Measurements from ENCODE around the gene SLC25A42.
A peak's percentile ranks its signal among the peaks of the same experiment; 100 is the strongest.

SLC25A42 gene

GRCh38 chr19:19107654-19108053, 43.9 kb downstream of the SLC25A42 start:
- DNase-seq (ENCODE audit: low spot score): no peak
- in situ Hi-C loops (cut with MboI; ENCODE audit: low sequenced_read_pairs, unreplicated experiment): no loop called here
- TF ChIP-seq, protein P1, sequence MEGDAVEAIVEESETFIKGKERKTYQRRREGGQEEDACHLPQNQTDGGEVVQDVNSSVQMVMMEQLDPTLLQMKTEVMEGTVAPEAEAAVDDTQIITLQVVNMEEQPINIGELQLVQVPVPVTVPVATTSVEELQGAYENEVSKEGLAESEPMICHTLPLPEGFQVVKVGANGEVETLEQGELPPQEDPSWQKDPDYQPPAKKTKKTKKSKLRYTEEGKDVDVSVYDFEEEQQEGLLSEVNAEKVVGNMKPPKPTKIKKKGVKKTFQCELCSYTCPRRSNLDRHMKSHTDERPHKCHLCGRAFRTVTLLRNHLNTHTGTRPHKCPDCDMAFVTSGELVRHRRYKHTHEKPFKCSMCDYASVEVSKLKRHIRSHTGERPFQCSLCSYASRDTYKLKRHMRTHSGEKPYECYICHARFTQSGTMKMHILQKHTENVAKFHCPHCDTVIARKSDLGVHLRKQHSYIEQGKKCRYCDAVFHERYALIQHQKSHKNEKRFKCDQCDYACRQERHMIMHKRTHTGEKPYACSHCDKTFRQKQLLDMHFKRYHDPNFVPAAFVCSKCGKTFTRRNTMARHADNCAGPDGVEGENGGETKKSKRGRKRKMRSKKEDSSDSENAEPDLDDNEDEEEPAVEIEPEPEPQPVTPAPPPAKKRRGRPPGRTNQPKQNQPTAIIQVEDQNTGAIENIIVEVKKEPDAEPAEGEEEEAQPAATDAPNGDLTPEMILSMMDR (IDR thresholded peaks at IDR 0.05; ENCODE audit: borderline replicate concordance, control extremely low read depth, extremely low read depth, insufficient read depth, missing control alignments): no peak

GRCh38 chr19:19109601-19110000, 45.8 kb downstream of the SLC25A42 start:
- DNase-seq (ENCODE audit: low spot score): no peak
- TF ChIP-seq, protein P1 (IDR thresholded peaks at IDR 0.05; ENCODE audit: borderline replicate concordance, control extremely low read depth, extremely low read depth, insufficient read depth, missing control alignments): no peak
- in situ Hi-C loops (cut with MboI; ENCODE audit: low sequenced_read_pairs, unreplicated experiment): no loop called here

GRCh38 chr19:19110410-19111135, 46.8 kb downstream of the SLC25A42 start:
- DNase-seq (ENCODE audit: low spot score): peak; percentile 69
- in situ Hi-C loops (cut with MboI; ENCODE audit: low sequenced_read_pairs, unreplicated experiment): no loop called here
- TF ChIP-seq, protein P1 (IDR thresholded peaks at IDR 0.05; ENCODE audit: borderline replicate concordance, control extremely low read depth, extremely low read depth, insufficient read depth, missing control alignments): peak; percentile 37

- TF ChIP-seq, protein P1 (IDR thresholded peaks at IDR 0.05; ENCODE audit: borderline replicate concordance, control extremely low read depth, extremely low read depth, insufficient read depth, missing control alignments): no peak
- in situ Hi-C loops (cut with MboI; ENCODE audit: low sequenced_read_pairs, unreplicated experiment): no loop called here
- DNase-seq (ENCODE audit: low spot score): no peak
These were observed 47.5 kb downstream of the SLC25A42 start for GRCh38 chr19:19111136-19111835.

DNA sequence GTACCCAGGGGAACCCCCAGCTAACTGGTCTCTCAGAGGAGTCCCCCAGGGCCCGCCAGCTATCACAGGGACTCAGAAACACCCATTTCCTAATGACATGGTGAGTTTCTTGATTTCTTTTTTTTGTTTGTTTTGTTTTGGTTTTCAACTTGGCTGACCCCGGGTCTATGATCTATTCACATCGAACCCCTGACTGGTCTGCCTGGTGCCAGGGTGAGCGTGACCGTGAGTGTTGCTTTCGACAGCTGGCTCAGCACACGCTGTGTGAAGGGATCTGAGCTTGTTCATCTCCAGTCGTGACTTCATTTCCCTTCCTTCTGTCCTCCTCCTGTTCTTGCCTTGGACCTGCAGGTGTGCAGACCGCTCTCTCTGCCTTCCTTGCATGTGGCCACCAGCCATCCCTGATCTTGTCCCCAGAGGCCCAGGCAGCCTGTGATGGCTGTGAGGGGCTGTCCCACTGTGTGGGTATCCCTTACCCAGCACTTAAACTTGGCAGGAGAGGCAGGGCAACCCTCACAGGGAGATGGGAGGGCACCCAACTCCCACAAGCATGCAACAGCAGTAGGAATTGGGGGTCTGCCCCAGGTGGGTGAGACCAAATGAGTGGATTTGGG, 48.3 kb downstream of the SLC25A42 start:
- TF ChIP-seq, protein P1 (IDR thresholded peaks at IDR 0.05; ENCODE audit: borderline replicate concordance, control extremely low read depth, extremely low read depth, insufficient read depth, missing control alignments): no peak
- in situ Hi-C loops (cut with MboI; ENCODE audit: low sequenced_read_pairs, unreplicated experiment): no loop called here
- no peak for DNase-seq (ENCODE audit: low spot score)

DNA sequence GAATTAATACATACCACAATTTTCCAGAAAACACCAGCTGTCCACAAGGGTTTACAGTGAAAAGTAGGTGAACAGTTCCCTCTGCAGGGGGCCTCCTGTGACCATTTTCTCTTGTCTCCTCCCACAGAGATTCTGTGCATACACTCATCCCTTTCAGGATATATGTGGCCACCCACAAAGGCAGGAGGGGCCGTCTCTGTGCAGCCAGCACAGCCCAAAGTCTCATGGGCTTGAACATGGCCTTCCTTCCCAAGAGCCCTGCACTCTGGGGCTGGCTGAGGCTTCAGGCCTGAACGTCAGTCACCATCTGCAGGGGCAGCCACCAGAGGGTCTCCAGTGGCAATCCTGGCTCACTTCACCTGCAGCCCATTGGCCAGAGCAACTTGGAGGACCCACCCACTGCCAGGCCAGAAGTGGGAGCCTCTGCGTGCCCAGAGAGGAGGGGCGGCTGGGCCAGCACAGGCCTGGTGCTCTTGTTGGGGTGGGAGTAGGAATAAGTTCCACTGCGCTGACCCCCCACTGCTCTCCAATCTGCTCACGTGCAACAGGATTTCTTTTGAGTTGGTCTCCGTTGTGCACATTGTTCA, 49.3 kb downstream of the SLC25A42 start:
- TF ChIP-seq, protein P1 (IDR thresholded peaks at IDR 0.05; ENCODE audit: borderline replicate concordance, control extremely low read depth, extremely low read depth, insufficient read depth, missing control alignments): no peak
- in situ Hi-C loops (cut with MboI; ENCODE audit: low sequenced_read_pairs, unreplicated experiment): no loop called here
- DNase-seq (ENCODE audit: low spot score): no peak

All from GM13976 (cell line).